ENCODE measurements around the gene TTN.

- TF ChIP-seq CTCF (IDR thresholded peaks at IDR 0.05) = no peak
- TF ChIP-seq POLR2AphosphoS5 (IDR thresholded peaks at IDR 0.05; ENCODE audit: insufficient read depth in 1 of 2, low read depth in 1 of 2) = no peak
- TF ChIP-seq POLR2A (IDR thresholded peaks at IDR 0.05) = no peak
These were observed 59.5 kb downstream of the TTN start for GRCh38 chr2:178747767-178748166.

Measured in vagina (tissue), 2 donors.